Measurements from ENCODE around the gene FHOD3. TPM values are rescaled to one million over a fixed set of nuclear protein-coding genes. Genes with fewer than 3 reads are reported as not detected.

FHOD3 gene
- total RNA-seq, 1 donor from 2014 or later, result 5.9 TPM

GRCh38 chr18:36504928-36505327 lies 207.4 kb downstream of the FHOD3 start:
- H3K9me3 Mint-ChIP-seq (ENCODE audit: unreplicated experiment), result peaks cover 8% of the 10 kb centered on the region
- no peak overlapping the region for H2AFZ ChIP-seq (ENCODE audit: low read depth, low read length)
- no peak overlapping the region for H3K4me2 ChIP-seq (ENCODE audit: low read length)
- TF ChIP-seq EZH2 (IDR thresholded peaks at IDR 0.05; ENCODE audit: insufficient read depth, low read length), result no peak
- TF ChIP-seq, protein P1, sequence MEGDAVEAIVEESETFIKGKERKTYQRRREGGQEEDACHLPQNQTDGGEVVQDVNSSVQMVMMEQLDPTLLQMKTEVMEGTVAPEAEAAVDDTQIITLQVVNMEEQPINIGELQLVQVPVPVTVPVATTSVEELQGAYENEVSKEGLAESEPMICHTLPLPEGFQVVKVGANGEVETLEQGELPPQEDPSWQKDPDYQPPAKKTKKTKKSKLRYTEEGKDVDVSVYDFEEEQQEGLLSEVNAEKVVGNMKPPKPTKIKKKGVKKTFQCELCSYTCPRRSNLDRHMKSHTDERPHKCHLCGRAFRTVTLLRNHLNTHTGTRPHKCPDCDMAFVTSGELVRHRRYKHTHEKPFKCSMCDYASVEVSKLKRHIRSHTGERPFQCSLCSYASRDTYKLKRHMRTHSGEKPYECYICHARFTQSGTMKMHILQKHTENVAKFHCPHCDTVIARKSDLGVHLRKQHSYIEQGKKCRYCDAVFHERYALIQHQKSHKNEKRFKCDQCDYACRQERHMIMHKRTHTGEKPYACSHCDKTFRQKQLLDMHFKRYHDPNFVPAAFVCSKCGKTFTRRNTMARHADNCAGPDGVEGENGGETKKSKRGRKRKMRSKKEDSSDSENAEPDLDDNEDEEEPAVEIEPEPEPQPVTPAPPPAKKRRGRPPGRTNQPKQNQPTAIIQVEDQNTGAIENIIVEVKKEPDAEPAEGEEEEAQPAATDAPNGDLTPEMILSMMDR (IDR thresholded peaks at IDR 0.05; ENCODE audit: insufficient read depth, low read depth, low read length), result no peak
- H3K36me3 ChIP-seq (ENCODE audit: insufficient read depth, low read length), result peaks cover 3% of the 10 kb centered on the region
- FAIRE-seq (no peak), DNase-seq (ENCODE audit: low read depth) (peak; percentile 45)
- H3K36me3 Mint-ChIP-seq (ENCODE audit: low read depth, unreplicated experiment), result peaks cover 2% of the 10 kb centered on the region
- no peaks in the 10 kb centered on the region for H3K4me1 ChIP-seq (ENCODE audit: insufficient read depth, low read length)
- H3K27ac ChIP-seq (ENCODE audit: low read depth, low read length), result no peak overlapping the region
- H3K4me3 Mint-ChIP-seq (ENCODE audit: unreplicated experiment), result no peak overlapping the region
- H3K79me2 ChIP-seq (ENCODE audit: insufficient read depth, low read length), result peaks cover 4% of the 10 kb centered on the region
- H3K27me3 Mint-ChIP-seq (ENCODE audit: low read depth, unreplicated experiment), result no peaks in the 10 kb centered on the region
- no peak overlapping the region for H3K27ac Mint-ChIP-seq (ENCODE audit: unreplicated experiment)
- H3K27me3 ChIP-seq (ENCODE audit: insufficient read depth, low read length), result no peaks in the 10 kb centered on the region
- no peaks in the 10 kb centered on the region for H3K4me1 Mint-ChIP-seq (ENCODE audit: low read depth, unreplicated experiment)
- no peaks in the 10 kb centered on the region for H3K9me3 ChIP-seq (ENCODE audit: insufficient read depth, low read depth, low read length)
- no peak overlapping the region for H3K4me3 ChIP-seq (ENCODE audit: insufficient read depth, low read depth, low read length)
- peaks cover 4% of the 10 kb centered on the region for H4K20me1 ChIP-seq (ENCODE audit: insufficient read depth, low read length)
- no peak overlapping the region for H3K9ac ChIP-seq (ENCODE audit: low read length)

GRCh38 chr18:36505665-36506064 lies 208.2 kb downstream of the FHOD3 start:
- H3K27ac Mint-ChIP-seq (ENCODE audit: unreplicated experiment), result no peak overlapping the region
- FAIRE-seq, result peak; percentile 68

GRCh38 chr18:36509646-36510197 lies 212.2 kb downstream of the FHOD3 start:
- H3K4me1 ChIP-seq (ENCODE audit: insufficient read depth, low read length), result no peaks in the 10 kb centered on the region
- TF ChIP-seq, protein P1 (IDR thresholded peaks at IDR 0.05; ENCODE audit: insufficient read depth, low read depth, low read length), result no peak
- no peak for TF ChIP-seq EZH2 (IDR thresholded peaks at IDR 0.05; ENCODE audit: insufficient read depth, low read length)
- no peak overlapping the region for H3K9ac ChIP-seq (ENCODE audit: low read length)
- FAIRE-seq, result no peak
- DNase-seq (ENCODE audit: low read depth), result no peak
- H3K27me3 ChIP-seq (ENCODE audit: insufficient read depth, low read length), result no peaks in the 10 kb centered on the region
- Mint-ChIP-seq H3K27me3 (ENCODE audit: low read depth, unreplicated experiment) (no peaks in the 10 kb centered on the region), H3K27ac (ENCODE audit: unreplicated experiment) (no peak overlapping the region), H3K9me3 (ENCODE audit: unreplicated experiment) (peaks cover 3% of the 10 kb centered on the region), H3K4me1 (ENCODE audit: low read depth, unreplicated experiment) (no peaks in the 10 kb centered on the region), H3K4me3 (ENCODE audit: unreplicated experiment) (no peak overlapping the region), H3K36me3 (ENCODE audit: low read depth, unreplicated experiment) (no peaks in the 10 kb centered on the region)
- H3K36me3 ChIP-seq (ENCODE audit: insufficient read depth, low read length), result no peaks in the 10 kb centered on the region
- H4K20me1 ChIP-seq (ENCODE audit: insufficient read depth, low read length), result no peaks in the 10 kb centered on the region
- no peaks in the 10 kb centered on the region for H3K79me2 ChIP-seq (ENCODE audit: insufficient read depth, low read length)
- no peak overlapping the region for H3K4me3 ChIP-seq (ENCODE audit: insufficient read depth, low read depth, low read length)
- H3K4me2 ChIP-seq (ENCODE audit: low read length), result no peak overlapping the region
- no peaks in the 10 kb centered on the region for H3K9me3 ChIP-seq (ENCODE audit: insufficient read depth, low read depth, low read length)
- no peak overlapping the region for H3K27ac ChIP-seq (ENCODE audit: low read depth, low read length)
- H2AFZ ChIP-seq (ENCODE audit: low read depth, low read length), result no peak overlapping the region

More at GRCh38 chr18:36505665-36506064, 208.2 kb downstream of the FHOD3 start:
- Histone ChIP-seq H3K9me3 (ENCODE audit: insufficient read depth, low read depth, low read length) (no peaks in the 10 kb centered on the region), H3K4me1 (ENCODE audit: insufficient read depth, low read length) (no peaks in the 10 kb centered on the region), H3K27ac (ENCODE audit: low read depth, low read length) (no peak overlapping the region), H3K79me2 (ENCODE audit: insufficient read depth, low read length) (peaks cover 2% of the 10 kb centered on the region), H3K36me3 (ENCODE audit: insufficient read depth, low read length) (peaks cover 3% of the 10 kb centered on the region), H3K9ac (ENCODE audit: low read length) (no peak overlapping the region), H2AFZ (ENCODE audit: low read depth, low read length) (no peak overlapping the region), H4K20me1 (ENCODE audit: insufficient read depth, low read length) (peaks cover 3% of the 10 kb centered on the region), H3K4me3 (ENCODE audit: insufficient read depth, low read depth, low read length) (no peak overlapping the region), H3K27me3 (ENCODE audit: insufficient read depth, low read length) (no peaks in the 10 kb centered on the region), H3K4me2 (ENCODE audit: low read length) (no peak overlapping the region)
- H3K36me3 Mint-ChIP-seq (ENCODE audit: low read depth, unreplicated experiment), result peaks cover 2% of the 10 kb centered on the region
- no peaks in the 10 kb centered on the region for H3K4me1 Mint-ChIP-seq (ENCODE audit: low read depth, unreplicated experiment)
- DNase-seq (ENCODE audit: low read depth), result no peak
- no peak for TF ChIP-seq EZH2 (IDR thresholded peaks at IDR 0.05; ENCODE audit: insufficient read depth, low read length)
- TF ChIP-seq, protein P1 (IDR thresholded peaks at IDR 0.05; ENCODE audit: insufficient read depth, low read depth, low read length), result no peak
- peaks cover 8% of the 10 kb centered on the region for H3K9me3 Mint-ChIP-seq (ENCODE audit: unreplicated experiment)
- no peak overlapping the region for H3K4me3 Mint-ChIP-seq (ENCODE audit: unreplicated experiment)
- H3K27me3 Mint-ChIP-seq (ENCODE audit: low read depth, unreplicated experiment), result no peaks in the 10 kb centered on the region
